Measurements from ENCODE around the gene ORAI2. TPM values are rescaled to one million over a fixed set of nuclear protein-coding genes. Genes with fewer than 3 reads are reported as not detected.
A peak's percentile ranks its signal among the peaks of the same experiment; 100 is the strongest.

ORAI2 gene
- total and polyA plus RNA-seq, 2 donors (not counting 3 experiments of a cell fraction or from before 2014, with no cell fraction given): 84.1 to 99.1 TPM

DNA sequence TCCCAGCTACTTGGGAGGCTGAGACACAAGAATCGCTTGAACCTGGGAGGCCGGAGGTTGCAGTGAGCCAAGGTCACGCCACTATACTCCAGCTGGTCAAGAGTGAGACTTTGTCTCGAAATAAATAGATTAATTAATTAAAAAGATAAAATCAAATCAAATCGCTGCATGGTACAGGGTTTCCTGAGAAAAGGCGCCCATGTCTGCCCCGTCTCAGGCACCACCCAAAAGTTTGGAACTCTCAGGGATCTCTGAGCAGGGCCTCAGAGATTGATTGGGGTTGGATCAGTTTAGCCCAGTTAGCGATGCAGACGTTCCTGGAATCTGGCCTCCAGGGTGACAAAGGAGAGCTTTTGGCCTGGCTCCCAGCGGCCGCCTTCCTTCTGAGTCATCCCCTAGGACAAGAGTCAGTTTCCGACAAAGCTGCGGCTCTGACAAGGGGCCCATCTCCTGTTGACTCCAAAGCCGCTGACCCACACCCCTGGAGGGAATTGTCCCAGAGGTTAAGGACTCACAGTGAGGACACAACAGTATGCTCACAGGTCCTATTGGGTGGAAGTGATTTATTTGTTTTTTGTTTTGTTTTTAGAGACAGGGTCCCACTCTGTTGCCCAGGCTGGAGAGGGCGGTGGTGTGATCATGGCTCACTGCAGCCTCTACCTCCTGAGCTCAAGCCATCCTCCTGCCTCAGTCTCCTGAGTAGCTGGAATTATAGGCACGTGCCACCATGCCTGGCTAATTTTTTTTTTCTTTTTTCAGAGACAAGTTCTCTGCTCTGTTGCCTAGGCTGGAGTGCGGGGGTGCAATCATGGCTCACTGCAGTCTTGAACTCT lies 6.8 kb downstream of the ORAI2 start:
- peak overlapping the region; percentile 25 for H3K9ac ChIP-seq (replicated peaks; ENCODE audit: extremely low read depth, insufficient read depth, low read length)
- peaks cover 2 to 9% of the 10 kb centered on the region in 2 experiments for H3K36me3 ChIP-seq (ENCODE audit: control insufficient read depth in 2 of 2, extremely low read depth in 1 of 2, insufficient read depth in 2 of 2, low read length in 2 of 2)
- peak overlapping the region; percentile 70 for H3K27ac ChIP-seq (ENCODE audit: insufficient read depth, low read depth, low read length)
- H3K4me2 ChIP-seq (ENCODE audit: insufficient read depth, low read length): no peak overlapping the region
- peak; percentile 99 for FAIRE-seq
- BruUV-seq (replicated peaks): no TSS peak
- no peak overlapping the region for H2AFZ ChIP-seq (ENCODE audit: low read depth, low read length)
- peak; percentile 93 for DNase-seq (ENCODE audit: low read depth, low spot score)
- POLR2A ChIA-PET: interaction anchor here (1.3 kb wide), 1 partner anchor 10 kb away, joined by 3 read pairs; no protein-coding TSS in a partner anchor
- no peaks in the 10 kb centered on the region for H4K20me1 ChIP-seq (replicated peaks; ENCODE audit: control insufficient read depth, extremely low read depth, insufficient read depth, low read length)
- H3K9me3 ChIP-seq (replicated peaks; ENCODE audit: control insufficient read depth, insufficient read depth, low read length): no peaks in the 10 kb centered on the region
- H3K79me2 ChIP-seq (ENCODE audit: control insufficient read depth, insufficient read depth, low read length): peaks cover 4% of the 10 kb centered on the region
- dilution Hi-C loops (cut with MboI; ENCODE audit: extremely low pct_ligation_motif_present, low sequenced_read_pairs): no loop called here
- no peak overlapping the region for H3K4me3 ChIP-seq (replicated peaks in 1 of 3; ENCODE audit: insufficient read depth in 1 of 3, low read depth in 1 of 3, low read length in 3 of 3)
- TF ChIP-seq MYC (IDR thresholded peaks at IDR 0.05; ENCODE audit: low read depth, low read length) (no peak), POLR2AphosphoS5 (IDR thresholded peaks at IDR 0.05; ENCODE audit: insufficient read depth, low read depth, low read length) (peak; percentile 64), FOS (IDR thresholded peaks at IDR 0.05; ENCODE audit: borderline replicate concordance, insufficient read depth, low read length) (peak; percentile 93), GATA2 (IDR thresholded peaks at IDR 0.05; ENCODE audit: insufficient read depth, insufficient read length, low read depth, low read length) (no peak), JUN (IDR thresholded peaks at IDR 0.05; ENCODE audit: borderline replicate concordance, insufficient read depth, insufficient read length, low read depth) (peak; percentile 72), EZH2 (IDR thresholded peaks at IDR 0.05; ENCODE audit: borderline replicate concordance, low read depth, low read length, severe bottlenecking) (no peak), POLR2A (IDR thresholded peaks at IDR 0.05; ENCODE audit: low read depth, low read length) (no peak)
- TF ChIP-seq, protein P1, sequence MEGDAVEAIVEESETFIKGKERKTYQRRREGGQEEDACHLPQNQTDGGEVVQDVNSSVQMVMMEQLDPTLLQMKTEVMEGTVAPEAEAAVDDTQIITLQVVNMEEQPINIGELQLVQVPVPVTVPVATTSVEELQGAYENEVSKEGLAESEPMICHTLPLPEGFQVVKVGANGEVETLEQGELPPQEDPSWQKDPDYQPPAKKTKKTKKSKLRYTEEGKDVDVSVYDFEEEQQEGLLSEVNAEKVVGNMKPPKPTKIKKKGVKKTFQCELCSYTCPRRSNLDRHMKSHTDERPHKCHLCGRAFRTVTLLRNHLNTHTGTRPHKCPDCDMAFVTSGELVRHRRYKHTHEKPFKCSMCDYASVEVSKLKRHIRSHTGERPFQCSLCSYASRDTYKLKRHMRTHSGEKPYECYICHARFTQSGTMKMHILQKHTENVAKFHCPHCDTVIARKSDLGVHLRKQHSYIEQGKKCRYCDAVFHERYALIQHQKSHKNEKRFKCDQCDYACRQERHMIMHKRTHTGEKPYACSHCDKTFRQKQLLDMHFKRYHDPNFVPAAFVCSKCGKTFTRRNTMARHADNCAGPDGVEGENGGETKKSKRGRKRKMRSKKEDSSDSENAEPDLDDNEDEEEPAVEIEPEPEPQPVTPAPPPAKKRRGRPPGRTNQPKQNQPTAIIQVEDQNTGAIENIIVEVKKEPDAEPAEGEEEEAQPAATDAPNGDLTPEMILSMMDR (IDR thresholded peaks at IDR 0.05; ENCODE audit: extremely low read depth in 1 of 2, insufficient read depth in 1 of 2, low read depth in 1 of 2, low read length in 2 of 2): no peak
- TF ChIP-seq, protein P2, sequence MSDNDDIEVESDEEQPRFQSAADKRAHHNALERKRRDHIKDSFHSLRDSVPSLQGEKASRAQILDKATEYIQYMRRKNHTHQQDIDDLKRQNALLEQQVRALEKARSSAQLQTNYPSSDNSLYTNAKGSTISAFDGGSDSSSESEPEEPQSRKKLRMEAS (IDR thresholded peaks at IDR 0.05; ENCODE audit: insufficient read depth, insufficient read length): no peak
- H3K27me3 ChIP-seq (ENCODE audit: control insufficient read depth in 2 of 2, insufficient read depth in 2 of 2, low read length in 2 of 2): no peaks in the 10 kb centered on the region
- H3K9me1 ChIP-seq (replicated peaks; ENCODE audit: control insufficient read depth, extremely low read depth, insufficient read depth, low read length): no peaks in the 10 kb centered on the region
- CTCF ChIA-PET: interaction anchor here (0.7 to 2.7 kb wide), 5 partner anchors 10 to 161 kb away, joined by 3 to 13 read pairs (median 3); partner anchors contain the start of genes ALKBH4 and LRWD1
- intact Hi-C loops (cut with micrococcal nuclease): no loop called here
- peaks cover 13% of the 10 kb centered on the region for H3K4me1 ChIP-seq (ENCODE audit: control insufficient read depth, extremely low read depth, insufficient read depth, low read length)

Measured in endothelial cell of umbilical vein (primary cell).